SIG-M5 (cell line): ENCODE measurements around the gene UTP11.
"Not testable (repeated sequence)": the region's sequence is repeated elsewhere in the genome, so short reads cannot be mapped to it uniquely, and the experiment has no call there.

Experiments
- DNase-seq: peaks from one replicate; lab custom pipeline; 2025; lab: John Stamatoyannopoulos, UW

The UTP11 gene

DNA sequence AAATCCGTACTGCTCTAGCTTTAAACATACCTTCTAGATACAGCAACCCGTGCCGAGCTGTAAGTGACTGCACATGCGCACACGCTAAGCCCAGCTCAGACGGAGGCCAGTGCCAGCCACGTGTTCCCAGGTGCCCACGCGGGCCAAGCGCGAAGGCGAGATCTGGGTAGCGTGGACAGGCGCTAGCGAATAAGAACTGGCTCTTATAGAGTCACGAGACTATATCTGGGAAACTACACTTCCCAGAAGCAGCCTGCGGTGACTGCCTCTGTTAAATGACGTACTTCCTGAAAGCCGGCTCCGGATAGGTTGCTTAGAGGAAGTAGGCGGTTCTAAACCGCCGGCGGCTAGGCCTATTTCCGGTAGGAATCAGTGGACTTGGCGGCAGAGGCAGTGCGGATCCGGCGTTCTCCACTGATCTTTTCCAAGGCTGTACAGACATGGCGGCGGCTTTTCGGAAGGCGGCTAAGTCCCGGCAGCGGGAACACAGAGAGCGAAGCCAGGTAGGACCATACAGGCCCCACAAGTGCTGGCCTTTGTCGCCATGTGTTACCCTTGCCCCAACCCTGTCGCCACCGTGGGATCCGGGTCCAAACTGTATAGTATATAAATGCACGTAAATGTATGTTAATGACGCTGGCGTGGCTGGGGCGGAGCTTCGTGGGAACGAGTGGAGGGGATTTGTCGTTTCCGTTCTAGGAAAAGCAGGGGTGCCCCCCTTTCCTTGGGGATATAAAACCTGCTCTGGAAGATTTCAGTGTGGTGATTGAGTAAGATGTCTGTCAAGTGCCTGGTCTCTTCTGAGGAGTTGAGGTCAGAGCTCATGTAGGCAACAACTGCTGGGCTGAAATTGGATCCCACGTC lies at the start of gene UTP11:
TSS of gene UTP11 (plus strand) at position 372 of the 864 bp plus-strand sequence. CDS start at position 441, 69 bp downstream.
- DNase-seq: peak; percentile 99

DNA sequence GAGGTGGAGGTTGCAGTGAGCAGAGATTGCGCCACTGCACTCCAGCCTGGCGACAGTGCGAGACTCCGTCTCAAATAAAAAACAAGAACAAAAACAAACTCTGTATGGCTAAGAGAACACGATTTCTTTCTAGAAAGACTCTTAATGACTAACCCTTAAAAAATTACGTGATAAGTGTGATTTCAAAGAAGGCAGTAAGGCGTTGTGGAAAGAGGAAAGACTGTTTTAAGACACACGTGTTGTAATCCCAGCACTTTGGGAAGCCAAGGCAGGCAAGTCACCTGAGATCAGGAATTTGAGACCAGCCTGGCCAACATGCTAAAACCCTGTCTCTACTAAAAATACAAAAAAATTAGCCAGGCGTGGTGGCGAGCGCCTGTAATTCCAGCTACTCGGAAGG lies 48.4 kb upstream of the UTP11 start:
- not testable (repeated sequence) for DNase-seq

GRCh38 chr1:37965301-37965700 lies 47.2 kb upstream of the UTP11 start:
- DNase-seq: no peak

DNA sequence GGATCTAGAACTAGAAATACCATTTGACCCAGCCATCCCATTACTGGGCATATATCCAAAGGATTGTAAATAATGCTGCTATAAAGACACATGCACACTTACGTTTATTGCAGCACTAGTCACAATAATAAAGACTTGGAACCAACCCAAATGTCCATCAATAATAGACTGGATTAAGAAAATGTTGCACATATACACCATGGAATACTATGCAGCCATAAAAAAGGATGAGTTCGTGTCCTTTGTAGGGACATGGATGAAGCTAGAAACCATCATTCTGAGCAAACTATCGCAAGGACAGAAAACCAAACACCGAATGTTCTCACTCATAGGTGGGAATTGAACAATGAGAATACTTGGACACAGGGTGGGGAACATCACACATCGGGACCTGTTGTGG lies 38.9 kb upstream of the UTP11 start:
- DNase-seq: not testable (repeated sequence)

DNA sequence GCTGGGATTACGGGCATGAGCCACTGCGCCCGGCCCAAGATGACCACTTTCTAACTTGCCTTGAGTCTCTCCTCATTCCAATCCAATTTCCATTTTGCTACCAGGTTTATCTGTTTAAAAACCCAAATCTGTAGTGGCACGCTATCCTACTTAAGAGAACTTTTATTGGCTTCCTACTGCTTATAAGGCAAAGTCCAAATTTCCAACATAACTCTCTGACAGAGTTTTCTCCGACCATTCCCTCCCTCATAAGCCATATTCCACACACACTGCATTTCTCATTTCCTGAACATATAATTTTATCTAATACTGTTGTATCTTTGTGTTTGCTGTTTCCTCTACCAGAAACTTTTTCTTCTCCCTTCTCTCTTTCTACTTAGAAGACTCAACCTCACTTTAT lies 38.0 kb upstream of the UTP11 start:
- DNase-seq: no peak

GRCh38 chr1:37975083-37975482 lies 37.5 kb upstream of the UTP11 start:
- not testable (repeated sequence) for DNase-seq

DNA sequence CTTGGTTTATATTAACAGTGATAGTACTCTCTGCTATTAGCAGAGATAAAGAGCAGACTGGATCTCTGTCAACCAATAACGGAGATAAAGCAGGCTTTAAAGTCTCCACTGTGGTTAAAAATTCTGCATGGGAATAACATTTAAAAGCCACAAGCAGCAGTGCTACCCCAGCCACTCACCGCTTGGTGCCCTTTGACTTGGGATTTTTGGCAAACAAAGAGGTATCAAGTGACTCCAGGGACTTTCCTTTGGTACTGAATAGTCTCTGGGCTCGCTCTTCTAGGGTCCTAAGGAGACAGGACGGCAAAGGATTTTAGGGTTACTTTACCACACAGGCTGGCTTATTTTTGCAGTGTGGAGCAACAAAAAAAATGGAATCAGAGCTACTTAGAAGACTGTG lies 34.0 kb upstream of the UTP11 start:
- DNase-seq: no peak

DNA sequence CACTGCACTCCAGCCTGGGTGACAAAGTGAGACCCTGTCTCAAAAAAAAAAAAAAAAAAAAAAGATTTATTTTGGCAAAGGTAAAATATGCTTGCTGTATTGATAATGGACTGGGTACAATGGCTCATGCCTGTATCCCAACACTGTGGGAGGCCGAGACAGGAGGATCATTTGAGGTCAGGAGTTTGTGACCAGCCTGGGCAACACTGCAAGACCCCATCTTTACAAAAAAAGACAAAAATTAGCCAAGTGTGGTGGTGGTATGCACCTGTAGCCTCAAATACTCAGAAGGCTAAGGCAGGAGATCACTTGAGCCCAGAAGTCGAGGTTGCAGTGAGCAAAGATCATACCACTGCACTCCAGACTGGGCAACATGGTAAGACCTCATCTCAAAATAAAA lies 29.0 kb upstream of the UTP11 start:
- DNase-seq: no peak

DNA sequence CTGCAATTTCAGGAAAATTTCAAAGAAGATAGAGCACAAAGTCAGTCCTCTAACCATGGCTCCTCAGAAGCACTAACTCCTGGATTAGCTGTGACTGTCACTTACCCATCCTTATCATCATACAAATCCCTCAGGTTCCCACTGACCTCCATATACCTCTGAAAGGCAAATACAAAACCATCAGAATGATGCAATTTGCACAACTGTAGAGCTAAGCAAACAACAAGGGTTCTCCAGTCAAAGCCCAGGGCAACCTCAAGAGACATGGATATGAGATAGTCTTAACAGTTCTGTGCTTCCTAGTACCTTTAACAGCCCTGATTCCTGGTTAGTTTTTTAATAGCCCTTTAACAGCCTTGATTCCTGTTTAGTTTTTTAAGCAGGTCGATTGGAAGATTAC lies 24.9 kb upstream of the UTP11 start:
- no peak for DNase-seq

DNA sequence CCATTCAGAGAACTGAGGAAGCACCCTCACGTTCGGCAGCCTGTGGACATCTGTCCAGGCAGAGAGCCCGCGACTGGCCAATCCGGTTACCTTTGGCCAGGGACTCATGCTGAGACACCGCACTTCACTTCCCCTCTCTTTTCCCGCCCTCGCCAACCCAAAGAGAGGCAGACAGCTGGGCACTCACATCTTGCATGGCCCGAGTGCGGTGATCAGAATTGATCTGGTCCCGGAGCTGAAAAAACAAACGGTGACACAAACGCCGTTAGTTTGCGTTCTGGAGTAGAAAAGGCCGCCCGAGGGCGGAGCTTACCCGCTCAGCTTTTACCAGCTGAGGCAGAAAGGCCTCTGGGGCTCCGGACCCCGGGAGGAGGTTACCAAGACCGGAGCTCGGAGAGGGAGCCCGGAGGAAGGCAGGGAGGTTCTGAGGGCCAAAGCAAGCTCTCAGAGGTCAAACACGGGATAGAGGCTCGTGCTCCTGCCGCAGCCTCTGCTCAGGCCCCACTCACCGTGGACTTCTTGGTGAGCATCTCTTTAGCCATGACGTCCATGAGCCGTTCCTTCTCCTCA lies 23.1 kb upstream of the UTP11 start:
- no peak for DNase-seq

DNA sequence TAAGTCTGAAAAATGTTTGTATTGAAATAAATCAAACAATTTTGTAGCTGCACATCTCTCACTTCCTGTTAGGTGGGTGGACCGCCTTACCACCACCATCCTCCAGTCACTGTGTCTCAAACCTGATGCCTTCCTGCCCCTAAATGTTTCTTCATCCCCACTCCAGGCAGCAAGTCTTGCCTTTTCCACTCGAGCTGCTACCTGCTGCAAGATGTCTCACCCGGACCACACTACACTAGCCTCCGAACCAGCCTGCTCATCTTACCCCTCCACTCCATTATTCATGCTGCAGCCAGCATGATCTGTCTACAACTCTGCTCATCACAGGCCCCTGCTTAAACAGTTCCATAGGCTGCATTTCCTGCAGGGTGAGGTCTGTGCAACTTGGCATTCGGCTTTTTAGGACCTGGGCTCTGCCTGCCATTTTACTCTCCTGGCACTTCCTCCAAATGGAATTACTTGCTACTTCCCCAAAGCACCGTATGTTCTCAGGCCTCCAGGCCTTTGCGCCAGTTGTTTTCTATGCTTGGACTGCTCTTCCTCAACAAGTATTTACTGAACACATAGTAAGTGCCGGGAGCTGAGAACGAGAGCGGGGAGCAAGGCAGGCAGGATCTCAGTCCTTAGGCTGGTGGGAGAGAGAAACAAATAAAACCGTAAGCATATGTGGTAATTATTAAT lies 17.5 kb upstream of the UTP11 start:
- no peak for DNase-seq

DNA sequence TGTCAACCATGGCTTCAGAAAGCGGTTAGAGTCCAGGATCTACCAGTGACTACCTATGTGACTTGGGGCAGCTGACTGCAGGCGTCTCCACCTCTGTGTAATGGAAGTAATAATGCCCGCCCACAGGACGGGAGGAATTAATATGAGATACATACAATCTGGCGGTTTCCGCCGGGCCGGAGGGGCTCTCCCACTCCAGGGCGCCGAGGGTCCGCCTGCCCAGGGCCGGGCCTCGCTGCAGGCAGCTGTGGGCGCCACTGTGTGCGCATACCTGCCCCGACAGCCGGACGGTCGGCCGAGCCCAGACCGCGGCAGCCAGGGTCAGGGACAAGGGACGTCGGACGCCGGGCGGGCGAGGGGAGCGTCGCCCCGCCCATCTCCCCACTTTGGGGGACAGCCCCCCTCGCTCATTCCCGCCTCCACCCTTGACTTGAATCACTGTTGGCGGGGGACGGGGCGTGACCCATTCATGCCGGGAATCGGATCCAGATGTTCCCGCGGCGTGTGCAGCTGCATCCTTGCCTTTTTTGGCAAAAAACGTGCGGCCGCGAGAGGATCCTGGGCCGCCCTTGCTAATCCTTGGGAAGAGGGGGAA lies 16.7 kb upstream of the UTP11 start:
- DNase-seq: no peak

DNA sequence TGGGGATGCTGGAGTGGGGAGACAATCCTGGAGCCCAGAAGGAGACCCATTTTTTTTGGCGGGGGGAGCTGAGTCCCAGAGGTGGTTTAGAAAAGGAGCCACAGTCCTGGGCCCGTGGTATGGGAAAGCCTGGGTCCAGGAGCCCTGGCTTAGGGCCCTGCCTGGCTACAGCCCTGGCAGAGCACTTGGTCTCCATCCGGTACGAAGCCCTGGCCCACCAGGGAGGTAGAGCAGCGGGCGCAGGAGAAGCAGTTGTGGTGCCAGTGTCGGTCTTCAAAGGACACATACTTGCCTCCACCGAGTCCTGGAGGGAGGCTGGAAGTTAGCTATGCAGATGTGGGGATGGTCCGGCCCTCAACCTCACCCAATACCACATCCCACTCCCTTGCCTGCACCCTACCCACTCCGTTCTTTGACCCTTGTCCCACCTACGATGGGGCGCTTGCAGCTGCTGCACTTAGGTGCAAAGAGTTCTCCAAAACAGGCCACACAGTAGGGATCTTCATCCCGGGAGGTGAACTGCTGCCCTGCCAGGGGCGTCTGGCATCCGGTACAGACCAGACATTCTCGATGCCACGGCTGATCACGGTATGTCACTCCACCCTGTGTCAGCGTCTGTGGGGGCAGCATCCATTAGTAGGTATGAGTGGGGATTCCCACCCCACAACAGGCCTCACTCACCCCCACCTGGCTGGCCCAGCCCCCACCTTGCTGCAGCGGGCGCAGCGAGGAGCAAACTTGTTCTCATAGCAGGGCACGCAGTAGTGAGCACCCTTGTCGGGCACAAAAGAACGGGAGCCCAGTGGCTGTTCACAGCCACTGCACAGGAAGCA lies 15.1 kb upstream of the UTP11 start:
- DNase-seq: no peak

- DNase-seq: no peak
These were observed 14.3 kb upstream of the UTP11 start for GRCh38 chr1:37998089-37998808.

DNA sequence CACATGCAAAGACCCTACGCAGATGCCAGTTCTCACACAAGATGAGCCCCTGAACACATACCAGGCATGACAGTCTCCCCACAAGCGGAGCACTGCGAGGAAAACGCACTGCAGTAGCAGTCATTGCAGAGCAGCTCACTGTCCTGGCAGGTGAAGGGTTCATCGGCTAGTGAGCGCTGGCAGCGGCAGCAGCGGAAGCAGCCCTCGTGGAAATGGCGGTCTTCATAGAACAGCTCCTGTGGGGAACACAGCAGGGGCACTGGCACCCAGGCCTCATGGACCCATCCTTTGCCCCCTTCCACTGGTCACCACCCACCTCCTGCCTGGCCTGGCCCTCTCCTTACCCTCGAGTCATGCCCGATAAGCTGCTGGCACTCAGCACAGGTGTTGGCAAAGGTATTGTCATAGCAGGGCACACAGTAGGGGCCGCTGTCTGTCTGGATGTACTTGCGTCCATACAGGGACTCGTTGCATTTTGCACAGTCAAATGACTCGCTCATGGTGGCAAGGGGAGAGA lies 13.6 kb upstream of the UTP11 start:
- no peak for DNase-seq

DNA sequence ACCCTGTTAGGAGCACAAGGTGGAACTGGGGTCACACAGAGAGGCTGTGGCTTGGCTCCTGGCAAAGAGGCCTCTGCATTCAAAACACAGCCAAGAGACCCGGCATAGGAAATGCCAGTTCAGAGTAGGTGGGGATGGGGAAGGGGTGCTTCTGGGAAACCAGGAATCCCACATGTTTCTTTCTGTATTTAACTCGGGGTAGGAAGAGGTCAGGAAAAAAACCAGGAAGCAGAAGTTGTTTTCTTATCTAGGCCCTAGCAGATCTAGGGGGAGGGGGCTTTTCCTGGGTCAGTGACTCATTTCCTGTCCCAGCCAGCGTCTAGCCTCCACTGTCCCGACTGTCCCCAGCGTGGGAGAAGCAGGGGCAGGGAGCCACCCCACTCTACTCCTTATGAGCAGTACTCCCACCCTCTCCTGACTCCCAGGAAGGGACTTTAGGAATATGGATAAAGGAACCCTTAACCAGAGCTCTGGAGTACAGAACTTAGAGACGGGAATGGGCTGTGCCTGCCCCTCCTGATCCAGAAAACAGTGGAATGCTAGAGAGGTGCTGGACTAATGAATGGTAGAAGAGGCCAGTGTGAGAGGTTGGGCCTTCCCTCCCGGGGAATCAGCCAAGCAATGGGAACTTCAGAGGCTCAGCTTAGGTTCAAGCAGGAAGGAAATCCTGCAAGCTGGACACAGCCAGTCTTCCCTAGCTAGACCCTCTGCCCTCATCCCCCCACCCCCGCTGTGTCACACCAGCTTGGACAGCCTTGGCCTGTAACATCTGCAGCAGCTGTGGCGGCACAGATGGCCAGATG lies 12.9 kb upstream of the UTP11 start:
- DNase-seq: no peak

GRCh38 chr1:38000233-38000528 lies 12.4 kb upstream of the UTP11 start:
- DNase-seq: no peak

DNA sequence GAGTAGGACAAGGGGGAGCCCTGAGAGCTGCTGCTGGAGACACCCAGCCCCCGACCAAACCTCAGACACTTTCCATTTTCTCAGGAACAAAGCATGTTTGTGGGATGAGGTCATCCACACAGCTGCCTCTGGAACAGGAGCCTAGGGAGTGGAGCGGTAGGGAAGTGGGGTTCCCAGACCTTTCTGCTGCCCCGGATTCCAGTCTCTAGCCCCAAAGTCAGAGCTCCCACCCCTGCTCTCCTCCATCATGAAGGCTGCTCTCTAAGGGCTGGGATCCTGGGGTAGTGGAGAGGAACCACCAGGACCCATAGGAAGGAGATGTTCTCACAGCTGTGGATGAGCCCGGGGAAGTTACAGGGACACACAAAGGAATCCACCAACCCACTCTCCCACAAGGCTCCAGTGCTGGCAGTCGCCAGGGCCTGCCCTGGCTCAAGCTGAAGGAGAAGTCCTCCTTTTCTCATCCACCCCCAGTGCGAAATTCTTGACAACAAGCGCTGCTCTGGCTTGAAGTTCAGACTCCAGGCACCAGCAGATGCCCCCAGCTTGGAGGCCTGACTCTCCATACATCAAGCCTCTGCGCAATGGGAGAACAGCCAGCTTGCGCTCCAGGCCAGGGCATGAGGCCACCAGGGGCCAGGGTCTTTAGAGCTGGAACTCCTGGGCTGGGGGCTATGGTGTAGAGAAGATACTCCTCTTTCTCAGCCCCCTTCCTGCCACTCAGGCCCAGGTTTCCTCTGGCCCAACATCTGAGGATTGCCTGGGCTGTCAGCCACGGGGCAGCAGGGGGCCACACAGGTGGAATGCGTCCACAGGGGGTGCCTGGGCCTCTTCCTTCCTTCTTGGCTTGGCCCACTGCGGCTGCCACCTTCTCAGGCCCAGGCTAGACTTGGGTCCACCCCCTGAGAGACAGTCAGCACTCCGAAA lies 11.7 kb upstream of the UTP11 start:
- DNase-seq: no peak
